RWPE1 (cell line): ENCODE results near the gene PODXL.

ENCODE experiments used
- CTCF ChIA-PET: fragments of 350-600 bp; sonication (Branson Sonifier 250); formaldehyde crosslinking; extraction: SDS; loops from one replicate; lab custom pipeline; 2021; lab: Yijun Ruan, JAX
- POLR2A ChIA-PET: fragments of 400-600 bp; formaldehyde crosslinking; extraction: SDS; loops from one replicate; lab custom pipeline; 2020; ENCODE audit warnings: antibody characterized with exemption; ENCODE audit not compliant: low non-redundant PET; lab: Yijun Ruan, JAX
- DNase-seq: peaks from one replicate; pipeline ENCODE4 v3.0.0; 2012; ENCODE audit warnings: low spot score
- H3K27ac ChIP-seq: fragments of 450-650 bp; 2 replicates; pipeline ENCODE4 v1.5.1; 2017
- TF ChIP-seq, protein P1 (sequence below): fragments of 450-650 bp; conservative IDR thresholded peaks from 2 replicates; pipeline ENCODE4 v1.5.1; 2017; ENCODE audit warnings: low read depth, mild to moderate bottlenecking

Gene PODXL

DNA sequence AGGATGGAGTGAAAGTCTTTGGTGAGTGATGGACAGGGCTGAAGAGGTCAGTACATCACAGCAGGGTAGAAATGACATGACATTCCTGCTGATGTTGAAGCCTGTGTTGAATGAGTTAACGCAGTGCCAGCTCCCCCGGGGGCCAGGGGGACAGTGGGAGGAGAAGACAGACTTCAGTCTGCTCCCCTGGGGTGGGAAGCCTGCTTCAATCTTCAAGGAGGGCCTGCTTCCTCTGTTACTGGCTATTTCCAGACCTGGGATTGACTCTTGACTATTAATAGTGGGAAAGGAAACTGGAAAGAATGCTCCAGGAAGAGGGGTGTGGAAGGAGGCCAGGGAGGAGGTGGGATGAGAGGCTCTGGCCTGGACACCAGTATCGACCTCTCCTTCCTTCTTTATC lies 27.2 kb downstream of the PODXL start:
- DNase-seq, result no peak
- TF ChIP-seq, protein P1, sequence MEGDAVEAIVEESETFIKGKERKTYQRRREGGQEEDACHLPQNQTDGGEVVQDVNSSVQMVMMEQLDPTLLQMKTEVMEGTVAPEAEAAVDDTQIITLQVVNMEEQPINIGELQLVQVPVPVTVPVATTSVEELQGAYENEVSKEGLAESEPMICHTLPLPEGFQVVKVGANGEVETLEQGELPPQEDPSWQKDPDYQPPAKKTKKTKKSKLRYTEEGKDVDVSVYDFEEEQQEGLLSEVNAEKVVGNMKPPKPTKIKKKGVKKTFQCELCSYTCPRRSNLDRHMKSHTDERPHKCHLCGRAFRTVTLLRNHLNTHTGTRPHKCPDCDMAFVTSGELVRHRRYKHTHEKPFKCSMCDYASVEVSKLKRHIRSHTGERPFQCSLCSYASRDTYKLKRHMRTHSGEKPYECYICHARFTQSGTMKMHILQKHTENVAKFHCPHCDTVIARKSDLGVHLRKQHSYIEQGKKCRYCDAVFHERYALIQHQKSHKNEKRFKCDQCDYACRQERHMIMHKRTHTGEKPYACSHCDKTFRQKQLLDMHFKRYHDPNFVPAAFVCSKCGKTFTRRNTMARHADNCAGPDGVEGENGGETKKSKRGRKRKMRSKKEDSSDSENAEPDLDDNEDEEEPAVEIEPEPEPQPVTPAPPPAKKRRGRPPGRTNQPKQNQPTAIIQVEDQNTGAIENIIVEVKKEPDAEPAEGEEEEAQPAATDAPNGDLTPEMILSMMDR, result no peak
- ChIA-PET POLR2A (no interaction called here), CTCF (interaction anchor here (0.6 kb wide), 1 partner anchor 18 kb away, joined by 8 read pairs; no protein-coding TSS in a partner anchor)
- no peak overlapping the region for H3K27ac ChIP-seq

DNA sequence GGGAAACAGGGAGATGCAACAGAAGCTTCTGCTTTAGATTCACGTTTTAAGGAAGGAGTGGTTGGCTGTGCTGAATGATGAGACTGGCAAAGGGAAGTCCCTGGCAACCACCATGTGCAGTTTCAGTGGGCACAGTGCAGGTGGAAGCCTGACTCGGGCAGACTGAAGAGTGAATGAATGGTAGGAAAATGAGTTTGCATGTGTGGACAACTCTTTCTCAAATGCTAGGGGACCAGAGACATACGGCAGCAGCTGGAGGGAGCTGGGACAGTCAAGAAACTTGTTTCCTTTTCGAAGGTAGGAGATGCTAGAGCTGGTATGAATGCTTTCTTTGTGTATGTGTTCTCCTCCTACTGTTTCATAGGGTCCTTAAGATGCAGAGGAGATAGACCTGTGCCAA lies 29.0 kb downstream of the PODXL start:
- no peak for DNase-seq
- ChIA-PET POLR2A (no interaction called here), CTCF (no interaction called here)
- no peak overlapping the region for H3K27ac ChIP-seq
- TF ChIP-seq, protein P1, result no peak

- TF ChIP-seq, protein P1, result no peak
- no peak overlapping the region for H3K27ac ChIP-seq
- DNase-seq, result no peak
- ChIA-PET POLR2A (no interaction called here), CTCF (no interaction called here)
Observed at GRCh38 chr7:131525820-131526219, 30.6 kb downstream of the PODXL start.

GRCh38 chr7:131524703-131525102 lies 31.7 kb downstream of the PODXL start:
- CTCF ChIA-PET, result interaction anchor here (0.5 kb wide), 1 partner anchor 106 kb away, joined by 3 read pairs; no protein-coding TSS in a partner anchor

GRCh38 chr7:131524115-131524514 lies 32.3 kb downstream of the PODXL start:
- TF ChIP-seq, protein P1, result no peak
- no peak for DNase-seq
- ChIA-PET POLR2A (no interaction called here), CTCF (interaction anchor here (0.5 kb wide), 1 partner anchor 107 kb away, joined by 3 read pairs; no protein-coding TSS in a partner anchor)
- no peak overlapping the region for H3K27ac ChIP-seq

More at GRCh38 chr7:131524703-131525102, 31.7 kb downstream of the PODXL start:
- TF ChIP-seq, protein P1, result no peak
- H3K27ac ChIP-seq, result no peak overlapping the region
- POLR2A ChIA-PET, result no interaction called here
- DNase-seq, result no peak

DNA sequence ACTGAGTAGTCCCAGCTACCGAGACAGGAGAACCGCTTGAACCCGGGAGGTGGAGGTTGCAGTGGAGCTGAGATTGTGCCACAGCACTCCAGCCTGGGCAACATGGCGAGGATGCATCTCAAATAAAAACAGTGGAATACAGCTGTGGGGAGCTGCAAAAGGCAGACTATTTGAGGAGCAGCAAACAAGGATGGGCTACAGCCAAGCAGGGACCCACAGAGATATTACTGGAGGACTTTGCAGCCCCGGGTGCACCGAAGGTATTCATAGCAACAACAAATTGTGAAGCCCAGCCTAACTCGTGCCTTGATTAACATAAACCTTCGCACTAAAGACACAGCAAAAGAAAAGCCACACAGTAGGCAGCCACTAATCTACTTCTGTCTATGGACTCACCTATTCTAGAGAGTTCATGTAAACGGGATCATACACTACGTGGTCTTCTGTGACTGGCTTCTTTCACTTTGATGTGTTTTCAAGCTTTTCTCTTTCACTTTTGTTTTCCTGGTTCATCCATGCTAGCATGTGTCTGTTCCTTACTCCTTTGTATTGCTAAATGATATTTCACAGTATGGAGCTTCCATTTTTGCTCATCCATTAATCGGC lies 34.0 kb downstream of the PODXL start:
- TF ChIP-seq, protein P1, result no peak
- peak overlapping the region; percentile 44 for H3K27ac ChIP-seq
- CTCF ChIA-PET, result no interaction called here
- DNase-seq, result no peak
- POLR2A ChIA-PET, result no interaction called here
